ENCODE results near the gene SH2B3.
"Not testable (repeated sequence)": the region's sequence is repeated elsewhere in the genome, so short reads cannot be mapped to it uniquely, and the experiment has no call there.

Gene SH2B3

DNA sequence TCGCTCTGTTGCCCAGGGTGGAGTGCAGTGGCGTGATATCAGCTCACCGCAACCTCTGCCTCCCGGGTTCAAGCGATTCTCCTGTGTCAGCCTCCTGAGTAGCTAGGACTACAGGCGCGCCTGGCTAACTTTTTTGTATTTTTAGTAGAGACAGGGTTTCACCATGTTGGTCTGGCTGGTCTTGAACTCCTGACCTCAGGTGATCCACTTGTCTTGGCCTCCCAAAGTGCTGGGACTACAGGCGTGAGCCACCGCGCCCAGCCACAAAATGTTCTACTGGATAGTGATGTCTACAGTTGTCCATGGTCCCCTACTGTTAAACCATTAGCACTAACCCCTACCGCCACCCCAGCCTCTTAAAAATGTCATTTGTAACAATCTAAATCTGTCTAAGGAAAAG lies 54.4 kb downstream of the SH2B3 start:
- DNase-seq (ENCODE audit: low spot score): not testable (repeated sequence)

DNA sequence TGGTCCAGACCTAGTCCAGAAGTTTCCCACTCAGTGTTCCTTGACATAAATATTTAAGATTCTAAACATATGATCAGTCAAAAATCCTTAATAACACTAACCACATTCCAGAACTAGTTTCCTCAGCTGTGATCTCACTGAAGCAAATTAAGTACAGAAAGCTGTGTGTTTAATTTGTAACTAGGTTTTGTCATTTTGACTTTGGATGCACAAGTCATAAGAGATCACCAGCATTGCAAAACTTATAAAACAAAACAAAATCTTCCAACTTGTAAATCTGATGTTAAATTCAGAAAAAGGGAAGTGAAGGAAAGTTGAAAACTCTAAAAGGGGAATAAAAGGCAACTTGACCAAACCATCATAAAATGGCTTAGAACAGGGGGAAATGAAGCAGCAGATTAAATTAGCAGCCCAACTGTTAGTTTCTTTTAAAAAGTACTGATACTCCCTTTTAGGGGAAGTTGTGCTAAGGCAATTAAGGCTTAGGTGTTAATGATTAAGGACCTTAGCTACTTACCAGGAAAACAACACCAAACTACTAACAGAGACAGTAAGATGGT lies 56.6 kb downstream of the SH2B3 start:
- DNase-seq (ENCODE audit: low spot score): no peak

DNA sequence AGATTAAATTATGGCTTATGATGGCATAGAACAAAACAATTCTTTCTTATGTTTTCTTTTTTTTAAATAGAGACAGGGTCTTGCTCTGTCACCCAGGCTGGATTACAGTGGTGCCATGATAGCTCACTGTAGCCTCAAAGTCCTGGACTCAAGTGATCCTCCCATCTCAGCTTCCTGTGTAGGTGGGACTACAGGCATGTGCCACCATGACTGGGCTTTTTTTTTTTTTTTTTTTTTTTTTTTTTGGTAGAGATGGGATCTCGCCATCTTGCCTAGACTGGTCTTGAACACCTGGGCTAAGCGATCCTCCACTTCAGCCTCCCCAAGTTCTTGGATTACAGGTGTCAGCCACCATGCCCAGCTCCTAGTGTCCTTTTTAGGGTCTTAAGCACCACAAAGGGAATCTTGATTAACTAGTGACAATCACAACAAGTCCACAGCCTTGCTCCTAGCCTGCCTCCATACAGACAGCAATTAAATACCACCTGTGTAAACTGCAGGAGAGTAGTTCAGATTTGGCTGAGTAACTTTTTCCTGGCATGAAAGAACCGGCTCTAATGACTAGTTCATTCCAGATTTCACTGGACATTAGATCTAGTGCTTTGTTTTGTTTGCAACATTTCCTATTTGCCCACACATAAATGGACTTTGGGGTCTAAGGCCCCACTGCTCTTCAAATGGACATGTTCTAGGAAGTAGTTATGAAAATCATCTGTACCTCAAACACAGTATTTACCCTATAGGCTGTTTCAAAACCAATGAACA lies 61.6 kb downstream of the SH2B3 start:
- no peak for DNase-seq (ENCODE audit: low spot score)

DNA sequence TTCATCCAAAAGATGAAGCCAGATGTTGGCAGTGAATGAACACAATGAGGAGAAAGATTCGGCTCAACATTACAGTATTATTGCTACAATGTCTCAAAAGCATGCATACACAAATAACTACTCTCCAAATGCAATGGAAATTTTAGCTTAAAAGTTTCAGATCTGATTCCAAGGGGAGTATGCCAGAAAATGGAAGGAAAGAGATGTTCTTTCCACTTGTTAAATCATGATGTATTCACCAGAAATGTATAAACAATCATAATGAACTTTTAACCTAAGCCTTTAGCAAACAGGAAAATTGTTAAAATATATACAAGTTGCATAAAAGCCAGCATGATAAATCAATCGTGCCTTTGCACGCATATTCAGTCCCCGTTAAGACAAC lies 62.1 kb downstream of the SH2B3 start:
- DNase-seq (ENCODE audit: low spot score): no peak

DNA sequence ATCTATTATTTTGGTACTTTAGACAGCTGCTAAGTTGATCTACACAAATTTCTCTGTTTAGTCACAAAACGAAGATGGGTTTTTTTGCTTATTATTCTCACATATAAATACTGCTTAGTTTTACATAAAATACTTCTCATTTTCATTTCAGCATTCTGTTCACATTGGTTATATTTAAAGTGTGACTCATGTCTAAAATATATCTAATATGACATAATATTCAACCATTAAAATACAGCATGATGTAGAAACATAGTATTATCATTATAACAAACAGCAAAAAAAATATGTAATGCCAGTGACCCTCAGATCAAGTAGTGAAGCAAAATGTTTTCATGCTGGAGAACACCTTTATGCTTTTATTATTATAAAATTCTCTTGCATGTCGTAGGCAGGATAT lies 63.7 kb downstream of the SH2B3 start:
- no peak for DNase-seq (ENCODE audit: low spot score)

DNA sequence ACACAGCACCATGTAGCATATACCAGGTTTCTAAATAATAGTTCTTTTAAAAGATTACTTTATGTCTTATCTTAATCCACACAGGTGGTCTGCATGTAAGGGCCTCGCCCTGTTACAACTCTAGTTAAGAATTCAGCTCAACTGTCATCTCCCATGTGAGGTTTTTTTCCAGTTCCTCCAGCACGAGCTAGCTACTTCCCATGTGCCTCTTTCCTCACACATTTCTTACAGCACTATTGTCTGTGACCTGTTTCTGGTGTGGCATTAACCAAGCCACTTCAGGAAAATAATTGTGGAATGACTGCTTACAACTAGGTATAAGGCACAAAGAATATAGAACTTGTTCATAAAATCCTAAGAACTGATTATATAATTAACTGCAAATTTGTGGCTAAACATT lies 65.5 kb downstream of the SH2B3 start:
- DNase-seq (ENCODE audit: low spot score): no peak

DNA sequence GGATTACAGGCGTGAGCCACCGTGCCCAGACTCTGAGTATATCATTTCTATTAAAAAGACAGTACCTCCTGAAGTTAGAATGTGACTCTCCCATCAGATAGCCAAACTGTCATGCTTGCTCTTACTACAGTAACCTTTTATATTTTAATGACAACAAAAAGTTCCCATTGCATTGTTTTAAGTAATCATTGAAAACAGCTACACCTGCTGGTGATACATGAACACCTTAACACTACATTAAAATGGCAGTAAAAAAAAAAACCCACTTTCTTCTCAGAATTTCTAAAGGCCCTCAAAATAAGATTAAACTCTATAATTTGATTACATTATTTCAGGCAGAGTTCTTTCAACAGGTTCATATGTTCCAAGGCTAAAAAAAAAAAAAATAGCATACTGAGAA lies 76.7 kb downstream of the SH2B3 start:
- DNase-seq (ENCODE audit: low spot score): no peak

DNA sequence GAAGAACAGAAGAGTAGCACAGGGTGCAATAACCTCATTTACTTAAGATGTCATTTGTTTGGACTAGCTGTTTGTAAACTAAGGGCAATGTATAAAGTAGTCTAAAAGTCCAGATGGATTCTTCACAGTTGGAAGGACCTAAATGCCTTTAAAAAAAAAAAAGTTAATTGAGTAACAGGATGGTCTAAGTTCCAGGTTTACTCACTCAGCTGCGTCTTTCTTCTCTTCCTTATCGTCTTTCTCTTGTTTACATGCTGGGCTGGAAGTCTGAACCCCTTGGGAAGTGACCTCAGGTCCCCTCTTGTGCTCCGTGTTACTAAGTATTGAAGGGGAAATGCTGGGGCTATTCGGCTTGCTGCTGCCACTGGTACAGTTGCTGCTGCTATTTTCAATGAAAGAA lies 82.5 kb downstream of the SH2B3 start:
- DNase-seq (ENCODE audit: low spot score): no peak

DNA sequence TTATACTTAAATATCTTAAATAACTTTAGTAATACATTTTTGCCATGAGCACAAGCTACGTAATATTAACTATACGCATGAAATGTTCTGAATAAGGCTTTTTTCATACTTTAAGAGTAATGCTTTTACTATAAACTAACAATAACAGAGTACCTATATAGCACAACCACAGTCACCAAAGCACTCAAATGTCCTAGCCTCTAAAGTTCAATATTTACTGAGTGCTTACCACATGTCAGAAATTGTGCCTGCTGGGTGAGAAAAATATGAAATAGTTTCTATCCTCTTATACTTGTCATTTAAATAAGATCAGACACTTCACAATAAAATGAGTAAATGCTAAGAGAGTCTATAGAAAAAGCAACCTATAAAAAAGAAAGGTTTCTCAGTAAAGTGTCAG lies 83.1 kb downstream of the SH2B3 start:
- no peak for DNase-seq (ENCODE audit: low spot score)

DNA sequence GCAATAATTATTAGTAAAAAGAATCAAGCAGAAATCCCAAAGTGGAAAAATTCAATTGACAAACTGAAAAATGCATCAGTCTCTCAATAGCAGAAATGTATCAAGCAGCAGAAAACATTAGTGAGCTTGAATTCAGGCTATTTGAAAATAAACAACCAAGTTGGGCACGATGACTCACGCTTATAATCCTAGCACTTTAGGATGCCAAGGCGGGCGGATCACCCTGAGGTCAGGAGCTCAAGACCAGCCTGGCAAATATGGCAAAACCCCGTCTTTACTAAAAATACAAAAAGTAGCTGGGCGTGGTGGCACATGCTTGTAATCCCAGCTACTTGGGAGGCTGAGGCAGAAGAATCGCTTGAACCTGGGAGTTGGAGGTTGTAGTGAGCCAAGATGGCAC lies 87.3 kb downstream of the SH2B3 start:
- DNase-seq (ENCODE audit: low spot score): not testable (repeated sequence)

DNA sequence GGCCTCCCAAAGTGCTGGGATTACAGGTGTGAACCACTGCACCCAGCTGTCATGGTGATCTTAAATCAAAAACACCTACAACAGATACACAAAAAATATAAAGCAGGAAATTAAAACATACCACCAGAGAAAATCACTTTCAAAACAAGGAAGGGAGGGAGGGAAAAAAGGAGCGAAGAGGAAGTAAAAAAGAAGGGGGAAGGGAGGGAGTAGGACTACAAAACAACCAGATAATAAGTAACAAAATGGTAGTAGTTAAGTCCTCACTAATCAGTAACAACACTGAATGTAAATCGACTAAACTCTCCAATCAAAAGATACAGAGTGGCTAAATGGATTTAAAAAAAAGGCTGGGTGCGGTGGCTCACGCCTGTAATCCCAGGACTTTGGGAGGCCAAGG lies 89.0 kb downstream of the SH2B3 start:
- DNase-seq (ENCODE audit: low spot score): no peak

All from activated CD4-positive, alpha-beta T cell treated with anti-CD3 and anti-CD28 coated beads, Interleukin-2, Interleukin-4, amounts not matched to agents 100 ng/mL and 50 ng/mL, durations not matched to agents 16 hours and 8 hours (primary cell).